ENCODE data around the gene MGAT4B. TPM values are rescaled to one million over a fixed set of nuclear protein-coding genes. Genes with fewer than 3 reads are reported as not detected.
A peak's percentile ranks its signal among the peaks of the same experiment; 100 is the strongest.

MGAT4B gene
- total and polyA plus RNA-seq, 2 of the 4 experiments (the other 2 are of a cell fraction) = 73.7 to 155 TPM

GRCh38 chr5:179816401-179816795 lies 9.7 kb upstream of the MGAT4B start:
- H3K14ac ChIP-seq (replicated peaks; ENCODE audit: low read depth, low read length) = no peak overlapping the region
- no peaks in the 10 kb centered on the region for H3K9me3 ChIP-seq (ENCODE audit: control insufficient read depth, insufficient read depth, low read length)
- no peak overlapping the region for H4K8ac ChIP-seq (ENCODE audit: low read depth in 2 of 2, low read length in 2 of 2)
- POLR2A ChIA-PET (ENCODE audit: unreplicated experiment) = no interaction called here
- H4K91ac ChIP-seq (ENCODE audit: insufficient read depth, low read depth, low read length) = no peak overlapping the region
- H3K9me1 ChIP-seq (ENCODE audit: insufficient read depth, low read length) = peaks cover 20% of the 10 kb centered on the region
- ATAC-seq (ENCODE audit: low read depth) (no peak), DNase-seq (no peak)
- CTCF ChIA-PET = no interaction called here
- intact Hi-C loops (cut with micrococcal nuclease) (no loop called here), in situ Hi-C loops (cut with MboI; ENCODE audit: low sequenced_read_pairs) (no loop called here), dilution Hi-C loops (cut with HindIII; ENCODE audit: low sequenced_read_pairs, unreplicated experiment) (no loop called here)
- no peak overlapping the region for H3K27ac ChIP-seq (ENCODE audit: insufficient read depth, low read length)
- peaks cover 4 to 22% of the 10 kb centered on the region in 2 experiments for H3K79me1 ChIP-seq (ENCODE audit: low read depth in 1 of 2, low read length in 2 of 2)
- H3K4ac ChIP-seq (ENCODE audit: low read depth, low read length) = no peak overlapping the region
- H3K4me2 ChIP-seq (ENCODE audit: low read depth, low read length) = no peak overlapping the region
- no peak overlapping the region for H3K4me3 ChIP-seq (ENCODE audit: insufficient read depth, low read depth, low read length)
- H3K36me3 ChIP-seq (ENCODE audit: control insufficient read depth, insufficient read depth, low read length) = peaks cover 17% of the 10 kb centered on the region
- no peak overlapping the region for H3K9ac ChIP-seq (ENCODE audit: low read depth, low read length)
- no peak for TF ChIP-seq RCOR1 (IDR thresholded peaks at IDR 0.05; ENCODE audit: insufficient replicate concordance, low read length)
- no peak for TF ChIP-seq RFX5 (IDR thresholded peaks at IDR 0.05; ENCODE audit: low read depth, low read length)
- no peak for TF ChIP-seq ELK1 (IDR thresholded peaks at IDR 0.05; ENCODE audit: borderline replicate concordance, low read depth, low read length)
- no peak for TF ChIP-seq CEBPB (IDR thresholded peaks at IDR 0.05; ENCODE audit: low read depth, low read length)
- no peak for TF ChIP-seq MAZ (IDR thresholded peaks at IDR 0.05; ENCODE audit: borderline replicate concordance, low read depth, low read length)
- no peak for TF ChIP-seq BHLHE40 (IDR thresholded peaks at IDR 0.05; ENCODE audit: low read depth, low read length)
- no peak for TF ChIP-seq POLR2A (IDR thresholded peaks at IDR 0.05; ENCODE audit: low read depth, low read length)
- TF ChIP-seq SMC3 (IDR thresholded peaks at IDR 0.05; ENCODE audit: low read depth, low read length) = no peak
- no peak for TF ChIP-seq FOS (IDR thresholded peaks at IDR 0.05; ENCODE audit: low read depth, low read length)
- TF ChIP-seq CHD1 (IDR thresholded peaks at IDR 0.05; ENCODE audit: low read depth, low read length) = no peak
- no peak for TF ChIP-seq MAFK (IDR thresholded peaks at IDR 0.05; ENCODE audit: low read depth, low read length)
- TF ChIP-seq CTCF (conservative IDR thresholded peaks at IDR 0.05; ENCODE audit: low read depth, low read length) = no peak
- TF ChIP-seq RAD21 (IDR thresholded peaks at IDR 0.05; ENCODE audit: low read length) = no peak
- no peak overlapping the region for H3K56ac ChIP-seq (ENCODE audit: extremely low read depth, insufficient read depth, low read length)
- 66% methylated on average over 9 of the region's 23 CpGs; no CpG with 5 or more reads in 1 of the 2 experiments for WGBS, 2 experiments (ENCODE audit: extremely low coverage in 2 of 2, insufficient read length in 1 of 2)
- no peaks in the 10 kb centered on the region for H3K27me3 ChIP-seq (ENCODE audit: control insufficient read depth, insufficient read depth, low read length)
- H3K4me1 ChIP-seq (ENCODE audit: control insufficient read depth, insufficient read depth, low read length) = peaks cover 21% of the 10 kb centered on the region
- no peak overlapping the region for H3K23ac ChIP-seq (ENCODE audit: low read depth, low read length)
- no peak overlapping the region for H2BK5ac ChIP-seq (ENCODE audit: low read depth, low read length, poor library complexity, severe bottlenecking)
- H2AFZ ChIP-seq (replicated peaks; ENCODE audit: low read length, poor library complexity) = peak overlapping the region; percentile 5
- peaks cover 7% of the 10 kb centered on the region for H4K20me1 ChIP-seq (ENCODE audit: insufficient read depth, low read length)
- H2AK5ac ChIP-seq (ENCODE audit: low read depth, low read length) = peak overlapping the region; percentile 30; the same call in 1 of the 2 replicates
- H2BK15ac ChIP-seq (ENCODE audit: low read depth, low read length) = no peak overlapping the region
- no peak overlapping the region for H2BK20ac ChIP-seq (ENCODE audit: low read depth, low read length)
- H3K18ac ChIP-seq (ENCODE audit: low read depth, low read length) = no peak overlapping the region
- no TSS peak for BruUV-seq (replicated peaks)
- H4K5ac ChIP-seq (ENCODE audit: low read depth, low read length) = no peak overlapping the region
- no peak overlapping the region for H2AK9ac ChIP-seq (replicated peaks; ENCODE audit: low read depth, low read length, poor library complexity)
- no peak overlapping the region for H2BK120ac ChIP-seq (ENCODE audit: low read depth, low read length)

Data from IMR-90 (cell line).